HG02763 (cell line): Measurements from ENCODE around the gene C11orf68.

Experiments
- ATAC-seq: cut with Tn5 transposase; IDR thresholded peaks from one replicate; pipeline ENCODE4 v1.9.1; 2021; ENCODE audit warnings: mild to moderate bottlenecking, moderate library complexity; ENCODE audit not compliant: unreplicated experiment

The C11orf68 gene

GRCh38 chr11:65872586-65873317 lies 46.1 kb downstream of the C11orf68 start, which contains the start of gene EFEMP2:
EFEMP2 (minus strand) TSS chr11:65872800; CDS start chr11:65872354, 446 bp downstream.
- no peak for ATAC-seq

GRCh38 chr11:65871811-65872548 lies 46.9 kb downstream of the C11orf68 start:
- no peak for ATAC-seq

GRCh38 chr11:65870706-65871681 lies 47.9 kb downstream of the C11orf68 start:
- ATAC-seq: no peak

GRCh38 chr11:65870307-65870658 lies 48.6 kb downstream of the C11orf68 start:
- ATAC-seq: no peak

- no peak for ATAC-seq
Observed at GRCh38 chr11:65869643-65870306, 49.1 kb downstream of the C11orf68 start.

- ATAC-seq: no peak
Observed at GRCh38 chr11:65868907-65869306, 50.0 kb downstream of the C11orf68 start.

GRCh38 chr11:65868076-65868667 lies 50.7 kb downstream of the C11orf68 start:
- no peak for ATAC-seq

GRCh38 chr11:65867284-65868071 lies 51.4 kb downstream of the C11orf68 start:
- no peak for ATAC-seq
